NCI-H1105 (cell line): ENCODE data around the gene NXT1.
A peak's percentile ranks its signal among the peaks of the same experiment; 100 is the strongest.
"Not testable (repeated sequence)": the region's sequence is repeated elsewhere in the genome, so short reads cannot be mapped to it uniquely, and the experiment has no call there.

Experiments used
- DNase-seq: peaks from one replicate; lab custom pipeline; 2025; lab: John Stamatoyannopoulos, UW

The NXT1 gene

DNA sequence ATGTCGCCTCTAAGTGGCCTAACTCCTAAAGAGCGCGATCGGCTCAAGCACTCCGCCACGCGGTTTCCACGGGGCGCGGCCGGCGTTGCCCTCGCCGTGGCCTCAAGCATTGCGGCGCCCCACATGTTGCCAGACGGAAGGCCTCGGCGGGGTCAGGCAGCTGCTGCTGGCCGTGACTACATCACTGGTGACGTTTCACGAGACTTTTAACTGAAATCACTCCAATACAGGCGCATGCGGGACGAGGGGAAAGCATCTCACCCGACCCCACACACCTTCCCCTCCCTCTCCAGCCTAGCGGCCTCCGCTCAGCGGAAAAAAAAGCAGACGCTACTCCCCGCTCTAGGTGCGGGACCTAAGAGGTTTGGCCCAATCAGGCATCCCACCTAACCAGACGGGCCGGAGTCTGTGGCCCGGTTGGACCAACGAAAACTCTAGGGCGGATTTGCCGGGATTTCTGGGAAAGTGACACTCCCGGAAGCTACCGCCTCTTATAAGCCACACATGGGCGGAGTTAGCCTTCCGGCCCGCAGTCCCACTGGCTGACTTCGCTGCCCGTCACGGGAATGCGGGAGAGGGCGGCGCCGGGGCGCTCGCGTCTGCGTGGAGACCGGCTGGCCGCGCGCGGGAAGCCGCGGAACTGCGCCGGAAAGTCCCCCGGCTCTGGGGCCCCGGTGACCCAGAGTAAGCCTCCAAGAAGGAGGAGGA is at the start of gene NXT1:
Gene NXT1 (plus strand): TSS at position 596 of the 708 bp plus-strand sequence. CDS start 3,251 bp downstream, outside the sequence.
- peak; percentile 97 for DNase-seq

GRCh38 chr20:23301436-23302050 is 49.0 kb upstream of the NXT1 start:
- DNase-seq = no peak

DNA sequence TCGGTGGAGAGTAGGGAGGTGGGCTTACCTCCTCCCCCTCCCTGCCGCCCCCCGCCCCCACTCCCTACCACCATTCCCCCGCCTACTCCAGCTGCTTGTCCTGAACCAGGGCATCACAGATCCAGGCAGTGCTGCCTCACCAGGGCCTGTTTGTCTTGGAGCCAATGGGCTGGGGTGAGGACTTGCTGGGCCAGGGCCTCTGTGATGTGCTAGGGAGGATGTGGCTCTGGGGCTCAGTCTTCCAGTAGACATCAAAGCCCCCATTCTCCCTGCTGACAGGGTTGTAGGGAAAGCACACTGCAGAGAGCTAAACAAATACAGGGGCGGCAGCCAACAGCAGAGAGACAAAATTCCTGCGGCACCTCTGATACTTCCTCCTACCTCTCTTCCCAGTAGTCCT is 48.2 kb upstream of the NXT1 start:
- no peak for DNase-seq

DNA sequence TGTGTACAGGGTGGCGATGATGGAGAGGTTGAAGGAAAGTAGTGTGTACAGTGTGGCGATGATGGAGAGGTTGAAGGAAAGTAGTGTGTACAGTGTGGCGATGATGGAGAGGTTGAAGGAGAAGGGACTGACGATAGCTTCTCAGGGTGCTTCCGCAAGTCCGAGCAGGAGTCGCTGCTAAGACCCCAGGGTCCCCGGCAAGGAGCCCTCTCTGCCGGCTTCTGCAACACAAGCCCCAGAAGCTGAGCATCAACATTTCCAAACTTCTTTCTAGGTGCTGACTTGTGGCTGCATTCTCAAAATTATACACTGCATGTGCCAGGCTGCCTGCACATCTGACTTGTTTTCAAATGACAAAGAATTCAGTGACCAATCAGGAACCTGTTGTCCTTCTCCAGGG is 47.8 kb upstream of the NXT1 start:
- DNase-seq = no peak

- no peak for DNase-seq
Observed at GRCh38 chr20:23303325-23304102, 47.1 kb upstream of the NXT1 start.

DNA sequence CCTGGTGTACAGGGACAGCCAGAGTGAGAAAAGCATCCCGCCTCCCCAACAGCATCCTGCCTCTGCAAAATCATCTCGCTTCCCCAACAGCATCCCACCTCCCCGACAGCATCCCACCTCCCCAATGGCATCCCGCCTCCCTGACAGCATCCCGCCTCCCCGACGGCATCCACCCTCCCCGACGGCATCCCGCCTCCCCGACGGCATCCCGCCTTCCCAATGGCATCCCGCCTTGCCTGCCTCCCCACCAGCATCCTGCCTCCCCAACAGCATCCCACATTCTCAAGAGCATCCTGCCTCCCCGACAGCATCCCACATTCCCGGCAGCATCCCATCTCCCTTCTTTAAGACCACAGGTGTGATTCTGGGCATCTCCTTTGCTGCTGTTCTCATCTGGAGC is 46.0 kb upstream of the NXT1 start:
- DNase-seq = no peak

- DNase-seq = no peak
Observed at GRCh38 chr20:23305098-23305497, 45.5 kb upstream of the NXT1 start.

- not testable (repeated sequence) for DNase-seq
Observed at GRCh38 chr20:23307393-23307792, 43.2 kb upstream of the NXT1 start.

GRCh38 chr20:23308024-23308423 is 42.6 kb upstream of the NXT1 start:
- no peak for DNase-seq

- DNase-seq = no peak
Observed at GRCh38 chr20:23308908-23309307, 41.7 kb upstream of the NXT1 start.

DNA sequence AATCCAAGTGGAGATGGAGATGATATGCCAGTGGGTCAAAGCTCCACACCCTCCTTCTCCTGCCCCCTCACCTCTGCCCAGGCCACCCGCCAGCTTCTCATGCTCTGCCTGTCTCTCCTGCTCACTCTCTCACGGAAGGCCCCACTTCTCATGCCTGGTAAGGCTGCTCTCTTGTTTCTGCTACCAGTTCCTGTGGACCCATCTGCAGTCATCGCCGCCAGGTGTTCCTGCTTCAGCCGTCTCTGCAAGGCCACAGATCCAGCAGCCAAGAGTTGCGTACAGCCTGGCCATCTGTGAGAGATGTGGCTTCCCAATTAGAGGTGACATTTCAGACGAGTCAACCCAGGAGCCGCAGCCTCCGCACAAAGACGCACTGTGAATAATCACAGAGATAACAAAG is 40.8 kb upstream of the NXT1 start:
- no peak for DNase-seq

GRCh38 chr20:23311947-23312506 is 38.6 kb upstream of the NXT1 start:
- DNase-seq = no peak

GRCh38 chr20:23313271-23313670 is 37.3 kb upstream of the NXT1 start:
- no peak for DNase-seq

- DNase-seq = no peak
Observed at GRCh38 chr20:23314699-23315098, 35.9 kb upstream of the NXT1 start.

- no peak for DNase-seq
Observed at GRCh38 chr20:23315099-23315498, 35.5 kb upstream of the NXT1 start.

DNA sequence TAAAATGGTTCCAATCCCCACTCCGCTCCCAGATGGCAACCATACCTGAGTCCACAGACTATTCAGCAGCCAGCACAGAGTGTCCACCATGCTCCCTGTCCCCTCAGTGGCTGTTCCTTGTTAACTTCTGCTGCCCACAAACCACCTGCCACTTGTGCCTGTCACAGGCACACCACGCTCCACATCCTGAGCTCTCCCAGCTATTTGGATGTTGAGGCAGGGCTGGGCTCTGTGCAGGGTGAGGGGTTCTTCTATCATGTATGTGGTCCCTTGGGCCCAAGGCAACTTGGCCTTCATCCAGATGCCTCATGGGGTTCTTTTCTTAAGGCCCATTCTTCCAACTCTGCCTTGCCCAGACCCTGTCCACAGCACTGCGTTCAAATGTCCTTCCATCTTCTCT is 34.0 kb upstream of the NXT1 start:
- no peak for DNase-seq

DNA sequence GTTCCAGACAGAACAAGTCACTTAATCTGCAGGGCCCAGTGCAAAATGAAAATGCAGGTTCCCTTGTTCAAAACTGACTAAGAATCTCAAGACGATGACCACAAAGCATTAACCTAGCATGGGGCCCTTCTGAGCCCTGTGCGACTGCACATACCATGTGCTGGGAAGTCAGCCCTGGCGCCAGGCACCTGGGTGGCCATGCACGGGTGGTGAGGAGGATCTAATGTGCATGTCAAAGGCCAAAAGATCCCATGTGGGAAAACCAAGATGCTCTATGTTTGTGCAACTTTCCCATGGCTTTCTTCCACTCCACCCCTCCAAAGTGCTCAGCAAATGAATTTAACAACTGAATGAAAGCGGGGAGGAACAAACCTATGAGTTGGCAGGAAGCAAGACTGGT is 33.5 kb upstream of the NXT1 start:
- DNase-seq = no peak

DNA sequence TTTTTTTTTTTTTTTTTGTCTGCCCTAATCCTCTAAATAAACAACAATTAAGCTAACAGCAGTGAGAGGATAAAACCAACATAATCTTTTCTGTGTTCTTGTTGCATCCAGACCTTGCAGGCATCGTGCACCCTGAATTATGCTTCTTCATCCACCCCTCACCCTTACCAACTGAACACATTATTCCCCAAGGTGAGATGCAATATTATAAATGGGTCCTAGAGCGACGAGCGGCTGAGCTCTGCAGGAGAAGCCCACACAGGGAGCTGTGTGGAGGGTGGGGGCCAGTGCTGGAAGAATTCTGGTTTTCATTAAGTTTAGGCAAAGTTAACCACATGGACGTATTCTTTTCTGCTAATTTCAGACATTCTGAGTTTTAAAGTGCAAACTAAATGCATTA is 32.2 kb upstream of the NXT1 start:
- no peak for DNase-seq

GRCh38 chr20:23320317-23320716 is 30.3 kb upstream of the NXT1 start:
- DNase-seq = no peak

DNA sequence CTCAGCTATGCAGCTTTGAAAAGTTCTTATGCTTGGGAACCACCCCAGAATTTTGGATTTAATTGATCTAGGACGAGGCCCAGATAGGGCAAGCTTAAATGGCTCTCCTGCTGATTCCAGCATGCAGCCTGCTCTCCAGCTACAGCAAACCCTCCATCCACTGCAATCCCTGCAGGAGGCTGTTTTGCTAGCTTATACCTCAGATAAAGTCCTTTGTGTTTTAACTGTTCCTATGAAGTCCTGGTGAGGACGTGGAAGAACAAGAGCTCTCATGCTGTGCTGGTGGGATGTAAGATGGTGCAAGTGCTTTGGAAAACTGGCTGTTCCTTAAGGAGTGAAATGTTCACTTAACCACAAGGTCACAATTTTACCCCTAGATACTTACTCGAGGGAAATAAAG is 25.5 kb upstream of the NXT1 start:
- no peak for DNase-seq

DNA sequence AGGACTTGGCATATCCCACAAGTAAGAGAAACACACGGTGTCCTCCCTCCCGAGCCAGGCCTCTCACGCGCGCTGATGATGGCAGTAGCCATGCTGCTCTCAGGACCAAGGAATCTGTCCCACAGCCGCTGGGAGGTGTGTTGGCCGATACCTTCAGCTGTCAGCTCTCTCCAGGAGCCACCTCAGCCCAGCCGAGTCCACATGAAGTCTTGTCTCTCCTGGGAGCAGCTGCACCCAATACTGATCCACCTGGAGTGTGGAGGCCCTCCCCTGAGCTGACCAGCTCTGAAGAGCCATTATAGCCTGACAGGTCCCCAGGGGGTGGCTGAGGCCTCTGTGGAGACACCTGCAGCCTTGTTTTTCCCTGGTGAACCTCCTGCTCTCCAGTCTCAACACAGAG is 23.8 kb upstream of the NXT1 start:
- no peak for DNase-seq

GRCh38 chr20:23327617-23328333 is 22.8 kb upstream of the NXT1 start:
- DNase-seq = no peak
